ENCODE measurements around the gene UGCG.
"Not testable (repeated sequence)": the region's sequence is repeated elsewhere in the genome, so short reads cannot be mapped to it uniquely, and the experiment has no call there.

UGCG gene

GRCh38 chr9:111895996-111896941, at the start of gene UGCG:
TSS of gene UGCG (plus strand) at chr9:111896814. CDS start at chr9:111897216, 402 bp downstream.
- ATAC-seq, result peak; percentile 91

GRCh38 chr9:111851553-111851952, 45.1 kb upstream of the UGCG start:
- ATAC-seq, result no peak

- no peak for ATAC-seq
Measured at GRCh38 chr9:111852291-111852690, 44.3 kb upstream of the UGCG start.

DNA sequence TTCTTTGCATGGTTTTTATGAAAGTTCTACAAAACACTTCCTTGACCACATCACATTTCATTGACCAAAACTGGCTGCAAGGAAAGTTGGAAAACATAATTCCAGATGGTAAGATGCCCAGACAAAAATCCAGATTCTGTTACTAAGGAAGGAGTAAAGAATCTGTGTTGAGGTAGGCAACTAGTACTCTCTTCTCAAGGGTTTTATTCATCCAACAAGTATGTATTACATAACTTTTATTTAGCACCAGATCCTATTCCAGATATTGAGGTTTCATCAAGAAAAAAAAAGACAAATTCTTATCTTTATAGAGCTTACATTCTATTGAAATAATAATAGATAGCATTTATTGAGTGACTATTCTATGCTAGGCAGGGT, 43.2 kb upstream of the UGCG start:
- ATAC-seq, result no peak

DNA sequence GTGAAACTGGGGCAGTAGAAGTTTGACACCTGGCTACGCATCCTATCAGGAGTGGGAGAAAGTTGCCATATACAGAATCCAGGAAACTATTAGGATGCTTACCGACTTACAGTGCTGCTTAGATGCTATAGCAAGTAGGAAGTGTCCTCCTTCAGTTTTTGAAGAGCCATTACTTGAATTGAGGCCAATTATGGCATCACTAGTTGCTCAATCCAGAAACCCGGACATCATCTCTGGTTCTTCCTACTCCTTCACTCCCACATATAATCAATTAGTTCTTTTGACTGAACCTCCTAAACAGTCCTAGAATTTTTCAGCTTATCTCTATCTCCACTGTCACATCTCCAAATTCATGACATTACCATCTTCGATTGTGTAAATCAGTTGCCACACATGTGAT, 41.8 kb upstream of the UGCG start:
- no peak for ATAC-seq

- ATAC-seq, result no peak
Measured at GRCh38 chr9:111857555-111858211, 38.9 kb upstream of the UGCG start.

DNA sequence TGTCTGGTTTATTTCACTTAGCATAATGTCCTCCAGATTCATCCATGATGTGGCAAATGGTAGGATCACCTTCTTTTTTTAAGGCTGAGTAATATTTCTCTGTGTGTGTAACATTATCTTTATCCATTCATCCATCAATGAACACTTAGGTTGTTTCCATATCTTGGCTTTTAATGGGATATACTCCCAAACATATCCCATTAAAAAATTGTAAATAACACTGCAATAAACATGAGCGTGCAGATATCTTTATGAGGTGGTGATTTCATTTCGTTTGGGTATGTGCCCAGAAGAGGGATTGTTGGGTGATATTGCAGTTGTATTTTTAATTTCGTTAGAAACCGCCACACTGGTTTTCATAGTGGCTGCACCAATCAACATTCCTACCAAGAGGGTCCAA, 36.2 kb upstream of the UGCG start:
- ATAC-seq, result no peak

- ATAC-seq, result no peak
Measured at GRCh38 chr9:111863636-111864035, 33.0 kb upstream of the UGCG start.

GRCh38 chr9:111866976-111867375, 29.6 kb upstream of the UGCG start:
- ATAC-seq, result peak; percentile 89 to 92

DNA sequence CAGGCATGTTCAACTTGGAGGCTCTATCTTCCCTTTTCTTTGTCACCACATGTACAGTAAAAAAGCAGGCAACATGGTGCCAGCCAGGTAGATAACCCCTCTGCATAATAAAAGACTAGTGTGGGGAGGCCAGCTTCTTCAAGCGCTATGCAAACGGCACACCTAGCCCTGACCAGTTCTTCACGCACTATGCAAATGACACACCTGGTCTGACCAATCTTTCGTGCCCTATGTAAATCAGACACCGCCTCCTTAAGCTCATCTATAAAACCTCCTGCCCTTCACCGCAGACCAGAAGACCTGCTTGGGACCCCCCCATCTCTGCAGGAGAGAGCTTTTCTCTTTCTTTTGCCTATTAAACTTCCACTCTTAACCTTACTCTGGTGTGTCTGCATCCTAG, 28.1 kb upstream of the UGCG start:
- no peak for ATAC-seq

- ATAC-seq, result peak; percentile 25 to 32
Measured at GRCh38 chr9:111870774-111871498, 25.7 kb upstream of the UGCG start.

- ATAC-seq, result no peak
Measured at GRCh38 chr9:111871499-111871855, 25.1 kb upstream of the UGCG start.

DNA sequence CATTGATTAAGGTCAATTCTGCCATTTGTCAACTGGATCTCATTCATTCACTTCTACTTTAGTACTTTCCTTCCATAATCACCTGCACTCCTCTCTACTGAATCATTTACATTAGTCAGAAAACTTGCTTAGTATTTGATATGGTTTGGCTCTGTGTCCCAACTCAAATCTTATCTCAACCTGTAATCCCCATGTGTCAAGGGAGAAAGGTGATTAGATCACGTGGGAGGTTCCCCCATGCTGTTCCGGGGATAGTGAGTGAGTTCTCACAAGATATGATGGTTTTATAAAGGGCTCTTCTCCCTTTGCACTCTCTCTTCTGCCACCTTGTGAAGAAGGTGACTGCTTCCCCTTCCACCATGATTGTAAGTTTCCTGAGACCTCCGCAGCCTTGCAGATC, 23.7 kb upstream of the UGCG start:
- no peak for ATAC-seq

DNA sequence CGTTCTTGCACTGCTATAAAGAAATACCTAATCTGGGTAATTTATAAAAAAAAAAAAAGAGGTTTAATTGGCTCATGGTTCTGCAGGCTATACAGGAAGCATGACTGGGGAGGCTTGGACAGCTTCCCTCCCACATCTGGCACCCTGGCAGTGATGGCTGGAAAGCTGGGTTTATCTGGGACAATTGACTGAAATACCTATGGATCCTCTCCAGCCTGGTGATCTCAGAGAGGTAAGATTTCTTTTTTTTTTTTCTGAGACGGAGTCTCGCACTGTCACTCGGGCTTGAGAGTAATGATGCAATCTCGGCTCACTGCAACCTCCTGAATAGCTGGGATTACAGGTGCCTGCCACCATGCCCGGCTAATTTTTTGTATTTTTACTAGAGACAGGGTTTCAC, 22.7 kb upstream of the UGCG start:
- ATAC-seq, result no peak

- no peak for ATAC-seq
Measured at GRCh38 chr9:111874500-111874899, 22.1 kb upstream of the UGCG start.

- not testable (repeated sequence) for ATAC-seq
Measured at GRCh38 chr9:111875291-111875690, 21.3 kb upstream of the UGCG start.

GRCh38 chr9:111875691-111876090, 20.9 kb upstream of the UGCG start:
- ATAC-seq, result not testable (repeated sequence)

DNA sequence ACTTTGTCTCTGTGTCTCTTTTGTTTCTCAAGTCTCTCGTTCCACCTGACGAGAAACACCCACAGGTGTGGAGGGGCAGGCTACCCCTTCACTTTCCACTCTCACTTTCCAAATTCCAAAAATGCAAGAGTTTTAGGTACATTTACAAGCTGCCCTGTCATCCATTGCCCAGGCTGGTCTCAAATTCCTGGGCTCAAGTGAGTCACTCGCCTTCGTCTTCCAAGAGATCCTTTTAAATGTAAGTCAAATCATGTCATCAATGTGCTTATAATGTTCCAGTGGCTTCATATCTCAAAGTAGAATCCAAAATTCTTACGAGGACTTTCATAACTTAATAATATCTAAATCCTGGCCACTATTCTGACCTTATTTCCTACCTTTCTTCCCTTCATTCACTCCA, 20.4 kb upstream of the UGCG start:
- ATAC-seq, result no peak

DNA sequence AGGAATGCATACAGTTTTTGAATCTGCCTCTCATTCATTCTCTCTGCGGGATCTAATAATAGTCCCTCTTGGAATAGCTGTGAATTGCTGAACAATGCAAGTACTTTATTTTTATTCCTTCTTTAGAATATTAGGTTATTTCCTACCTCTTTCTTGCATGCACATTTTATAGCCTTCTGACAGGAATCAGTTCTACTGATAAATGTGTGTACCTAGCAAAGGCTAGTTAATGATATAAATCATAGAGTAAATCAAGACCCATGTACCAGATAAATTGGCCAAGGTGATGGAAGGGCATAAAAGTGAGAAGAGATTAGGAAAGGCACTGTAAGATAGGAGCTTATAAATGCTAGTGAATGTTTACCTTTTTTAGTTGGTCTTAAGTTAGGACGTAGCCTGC, 19.2 kb upstream of the UGCG start:
- ATAC-seq, result no peak

- no peak for ATAC-seq
Measured at GRCh38 chr9:111878946-111879345, 17.7 kb upstream of the UGCG start.

- no peak for ATAC-seq
Measured at GRCh38 chr9:111886983-111887718, 9.5 kb upstream of the UGCG start.

GRCh38 chr9:111890334-111890733, 6.3 kb upstream of the UGCG start:
- ATAC-seq, result no peak

- ATAC-seq, result not testable (repeated sequence)
Measured at GRCh38 chr9:111890867-111891266, 5.7 kb upstream of the UGCG start.
